ENCODE measurements around the gene CBFA2T3.

GRCh38 chr16:88859381-88860091 is 117.5 kb downstream of the CBFA2T3 start:
- no peak for TF ChIP-seq CTCF (IDR thresholded peaks at IDR 0.05)
- TF ChIP-seq ZFX (IDR thresholded peaks at IDR 0.05; ENCODE audit: borderline replicate concordance), result no peak

All from 22Rv1 (cell line).